Prostate gland (tissue), 2 donors: ENCODE measurements around the gene ZMYND11.
"Not testable (repeated sequence)": the region's sequence is repeated elsewhere in the genome, so short reads cannot be mapped to it uniquely, and the experiment has no call there.

Experiments
- POLR2A ChIP-seq: fragments of 450-650 bp; IDR thresholded peaks from one replicate; pipeline ENCODE4 v1.6.1; 2016; ENCODE audit warnings: antibody characterized with exemption, mild to moderate bottlenecking
- POLR2AphosphoS5 ChIP-seq: sonication (generic); formaldehyde crosslinking; IDR thresholded peaks from one replicate; pipeline ENCODE4 v1.6.1; 2017; ENCODE audit warnings: antibody characterized with exemption
- TF ChIP-seq, protein P1 (sequence below), 4 experiments: fragments of 200-600 bp in 2 of 4; fragments of 450-650 bp in 2 of 4; sonication (generic) in 2 of 4; IDR thresholded peaks; 1 replicate in 3 of 4; 2 replicates in 1 of 4; pipeline ENCODE4 v1.5.1; 2016 to 2019; ENCODE audit warnings: antibody characterized with exemption in 4 of 4, mild to moderate bottlenecking in 2 of 4, moderate library complexity in 2 of 4

GRCh38 chr10:265074-265440, 129.8 kb downstream of the ZMYND11 start:
- TF ChIP-seq POLR2AphosphoS5, POLR2A: not testable (repeated sequence)
- TF ChIP-seq, protein P1, sequence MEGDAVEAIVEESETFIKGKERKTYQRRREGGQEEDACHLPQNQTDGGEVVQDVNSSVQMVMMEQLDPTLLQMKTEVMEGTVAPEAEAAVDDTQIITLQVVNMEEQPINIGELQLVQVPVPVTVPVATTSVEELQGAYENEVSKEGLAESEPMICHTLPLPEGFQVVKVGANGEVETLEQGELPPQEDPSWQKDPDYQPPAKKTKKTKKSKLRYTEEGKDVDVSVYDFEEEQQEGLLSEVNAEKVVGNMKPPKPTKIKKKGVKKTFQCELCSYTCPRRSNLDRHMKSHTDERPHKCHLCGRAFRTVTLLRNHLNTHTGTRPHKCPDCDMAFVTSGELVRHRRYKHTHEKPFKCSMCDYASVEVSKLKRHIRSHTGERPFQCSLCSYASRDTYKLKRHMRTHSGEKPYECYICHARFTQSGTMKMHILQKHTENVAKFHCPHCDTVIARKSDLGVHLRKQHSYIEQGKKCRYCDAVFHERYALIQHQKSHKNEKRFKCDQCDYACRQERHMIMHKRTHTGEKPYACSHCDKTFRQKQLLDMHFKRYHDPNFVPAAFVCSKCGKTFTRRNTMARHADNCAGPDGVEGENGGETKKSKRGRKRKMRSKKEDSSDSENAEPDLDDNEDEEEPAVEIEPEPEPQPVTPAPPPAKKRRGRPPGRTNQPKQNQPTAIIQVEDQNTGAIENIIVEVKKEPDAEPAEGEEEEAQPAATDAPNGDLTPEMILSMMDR (IDR thresholded peaks at IDR 0.05), result not testable (repeated sequence)
